ENCODE results near the gene MAP2K5. TPM values are rescaled to one million over a fixed set of nuclear protein-coding genes. Genes with fewer than 3 reads are reported as not detected.

MAP2K5 gene
- total RNA-seq, 4 donors from 2014 or later: 7.7 to 15.1 (median 12.0) TPM

DNA sequence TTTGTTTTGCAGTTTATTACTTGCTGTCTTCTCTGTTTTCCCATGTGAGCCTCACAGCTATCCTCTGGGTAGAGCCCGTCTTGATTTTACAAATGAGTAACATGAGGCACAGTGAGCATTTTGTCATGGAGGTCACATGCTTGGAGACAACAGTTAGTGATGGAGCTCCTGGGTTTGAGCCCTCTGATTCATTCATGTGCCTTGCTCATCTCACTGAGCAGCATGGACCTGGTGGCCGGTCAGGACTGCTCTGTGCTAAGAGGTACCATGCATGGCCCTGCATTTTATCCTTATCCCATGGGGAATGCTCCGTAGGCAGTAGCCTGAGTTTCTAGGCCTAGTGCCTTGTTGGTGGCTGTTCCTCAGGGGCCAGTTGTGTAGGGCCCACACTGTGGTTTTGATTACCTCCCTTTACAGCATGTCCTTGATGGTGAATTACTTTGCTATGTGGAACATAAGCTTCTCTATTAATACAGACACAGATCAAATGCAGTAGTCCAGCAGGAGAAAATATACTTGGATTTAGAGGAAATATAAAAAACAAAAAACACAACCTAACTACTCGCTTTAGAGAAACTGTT is 35.6 kb downstream of the MAP2K5 start:
- H3K4me3 ChIP-seq: no peak overlapping the region
- no peaks in the 10 kb centered on the region for H3K4me1 ChIP-seq
- 90 to 96% methylated on average over 2 to 3 of the region's 4 CpGs for whole genome bisulfite sequencing, 2 donors (ENCODE audit: low coverage in 1 of 2)
- H3K27ac ChIP-seq: no peak overlapping the region
- TF ChIP-seq POLR2A (IDR thresholded peaks at IDR 0.05) (no peak), POLR2AphosphoS5 (IDR thresholded peaks at IDR 0.05) (no peak), CTCF (IDR thresholded peaks at IDR 0.05) (no peak), EP300 (IDR thresholded peaks at IDR 0.05) (no peak)
- peaks cover 0 to 9% of the 10 kb centered on the region in 2 donors for H3K36me3 ChIP-seq
- no peaks in the 10 kb centered on the region for H3K9me3 ChIP-seq
- no peak for ATAC-seq
- no peaks in the 10 kb centered on the region for H3K27me3 ChIP-seq

DNA sequence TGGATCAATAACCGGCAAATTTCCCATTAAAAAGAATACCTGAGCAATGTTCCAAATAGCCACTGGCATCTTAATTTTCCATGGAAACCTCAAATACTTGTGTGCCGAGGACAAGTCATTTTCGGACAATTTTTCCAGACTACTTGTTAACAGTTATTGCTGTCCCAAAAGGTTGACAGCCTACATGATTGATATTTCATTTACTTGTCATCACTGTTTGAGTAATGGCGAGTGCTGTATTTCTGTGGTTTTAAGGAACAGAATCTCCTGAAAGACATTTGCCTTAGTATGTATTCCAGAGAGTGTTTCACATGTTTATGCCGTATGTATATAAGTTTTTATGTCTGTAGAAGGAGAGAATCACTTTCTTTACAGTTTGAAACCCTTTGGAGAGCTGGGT is 36.7 kb downstream of the MAP2K5 start:
- no peaks in the 10 kb centered on the region for H3K27me3 ChIP-seq
- no peaks in the 10 kb centered on the region for H3K4me1 ChIP-seq
- no peak overlapping the region for H3K4me3 ChIP-seq
- peaks cover 0 to 9% of the 10 kb centered on the region in 2 donors for H3K36me3 ChIP-seq
- no peak for ATAC-seq
- H3K9me3 ChIP-seq: no peaks in the 10 kb centered on the region
- H3K27ac ChIP-seq: no peak overlapping the region
- TF ChIP-seq EP300 (IDR thresholded peaks at IDR 0.05): no peak
- no peak for TF ChIP-seq CTCF (IDR thresholded peaks at IDR 0.05)
- TF ChIP-seq POLR2AphosphoS5 (IDR thresholded peaks at IDR 0.05): no peak
- TF ChIP-seq POLR2A (IDR thresholded peaks at IDR 0.05): no peak
- WGBS, 2 donors (ENCODE audit: low coverage in 1 of 2): 92 to 100% methylated on average over 4 to 5 of the region's 5 CpGs

GRCh38 chr15:67579967-67580366 is 37.5 kb downstream of the MAP2K5 start:
- no peak for ATAC-seq
- TF ChIP-seq POLR2A (IDR thresholded peaks at IDR 0.05) (no peak), CTCF (IDR thresholded peaks at IDR 0.05) (no peak), EP300 (IDR thresholded peaks at IDR 0.05) (no peak), POLR2AphosphoS5 (IDR thresholded peaks at IDR 0.05) (no peak)
- H3K9me3 ChIP-seq: no peaks in the 10 kb centered on the region
- H3K4me1 ChIP-seq: no peaks in the 10 kb centered on the region
- no peak overlapping the region for H3K27ac ChIP-seq
- WGBS, 2 donors (ENCODE audit: low coverage in 1 of 2): 91 to 97% methylated on average over 3 to 4 of the region's 4 CpGs
- H3K36me3 ChIP-seq: peaks cover 0 to 9% of the 10 kb centered on the region in 2 donors
- H3K27me3 ChIP-seq: no peaks in the 10 kb centered on the region
- no peak overlapping the region for H3K4me3 ChIP-seq

DNA sequence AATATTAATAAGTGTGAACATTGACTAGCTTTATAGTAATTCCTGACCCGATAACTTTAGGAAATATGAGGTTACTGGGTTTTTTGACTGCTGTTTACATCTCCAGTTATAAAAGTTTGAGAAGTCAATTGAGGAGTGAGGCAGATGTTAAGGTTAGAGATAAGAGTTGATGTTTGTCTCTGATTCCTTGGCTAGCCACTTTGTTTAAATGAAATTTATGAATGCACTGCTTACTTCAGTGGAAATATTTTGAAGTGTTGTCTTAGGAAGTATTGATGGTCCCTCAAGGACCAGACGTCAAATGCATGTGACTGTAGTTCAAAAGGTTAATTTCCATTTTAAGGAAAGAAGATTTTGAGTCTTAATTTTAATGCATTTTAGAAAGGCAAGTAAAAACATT is 41.7 kb downstream of the MAP2K5 start:
- no peaks in the 10 kb centered on the region for H3K27me3 ChIP-seq
- H3K4me3 ChIP-seq: no peak overlapping the region
- no peak overlapping the region for H3K27ac ChIP-seq
- no peak for TF ChIP-seq CTCF (IDR thresholded peaks at IDR 0.05)
- TF ChIP-seq EP300 (IDR thresholded peaks at IDR 0.05): no peak
- no peak for TF ChIP-seq POLR2A (IDR thresholded peaks at IDR 0.05)
- no peak for TF ChIP-seq POLR2AphosphoS5 (IDR thresholded peaks at IDR 0.05)
- no peak for ATAC-seq
- no peaks in the 10 kb centered on the region for H3K9me3 ChIP-seq
- no peaks in the 10 kb centered on the region for H3K4me1 ChIP-seq
- peaks cover 0 to 40% of the 10 kb centered on the region in 2 donors for H3K36me3 ChIP-seq
- 80 to 93% methylated on average over 2 of the region's 2 CpGs for WGBS, 2 donors (ENCODE audit: low coverage in 1 of 2)

DNA sequence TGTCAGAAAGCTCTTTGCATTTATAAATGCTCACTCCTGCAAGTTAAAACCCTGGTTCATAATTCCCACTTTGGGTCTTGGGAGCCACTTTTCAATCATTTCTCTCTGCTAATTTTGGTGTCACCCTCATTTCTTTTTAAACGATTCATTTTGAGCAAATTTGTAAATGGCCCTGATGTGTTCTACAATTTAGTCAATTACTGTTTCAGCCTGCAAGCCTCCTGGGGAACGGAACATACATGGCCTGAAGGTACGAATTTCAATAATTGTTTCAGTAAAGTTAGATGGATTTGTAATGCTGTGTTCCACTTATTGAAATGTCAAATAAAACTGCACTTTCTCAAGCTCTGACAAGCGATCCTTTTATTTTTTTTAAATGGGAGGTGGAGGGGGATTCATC is 43.2 kb downstream of the MAP2K5 start:
- H3K36me3 ChIP-seq: peaks cover 0 to 45% of the 10 kb centered on the region in 2 donors
- ATAC-seq: no peak
- H3K4me3 ChIP-seq: no peak overlapping the region
- no peak overlapping the region for H3K27ac ChIP-seq
- TF ChIP-seq EP300 (IDR thresholded peaks at IDR 0.05) (no peak), CTCF (IDR thresholded peaks at IDR 0.05) (no peak), POLR2A (IDR thresholded peaks at IDR 0.05) (no peak)
- no peaks in the 10 kb centered on the region for H3K9me3 ChIP-seq
- H3K4me1 ChIP-seq: no peaks in the 10 kb centered on the region
- 86 to 89% methylated on average over 4 of the region's 4 CpGs for WGBS, 2 donors (ENCODE audit: low coverage in 1 of 2)
- H3K27me3 ChIP-seq: no peaks in the 10 kb centered on the region
